Coronary artery (tissue), 2 donors: Measurements from ENCODE around the gene SYNDIG1.
A peak's percentile ranks its signal among the peaks of the same experiment; 100 is the strongest.

Experiments
- DNase-seq: peaks from one replicate; pipeline ENCODE4 v3.0.0-alpha.2; 2017; ENCODE audit warnings: low spot score
- H3K27ac ChIP-seq, 2 donors: fragments of 200-600 bp; sonication (generic); one replicate each; pipeline ENCODE4 v1.5.1; 2016 to 2019
- H3K4me3 ChIP-seq: fragments of 200-600 bp; sonication (generic); 2 replicates; pipeline ENCODE4 v1.5.1; 2016; ENCODE audit warnings: mild to moderate bottlenecking, moderate library complexity
- CTCF ChIP-seq: fragments of 200-600 bp; sonication (generic); IDR thresholded peaks from one replicate; pipeline ENCODE4 v1.5.1; 2019; ENCODE audit warnings: antibody characterized with exemption

The SYNDIG1 gene

DNA sequence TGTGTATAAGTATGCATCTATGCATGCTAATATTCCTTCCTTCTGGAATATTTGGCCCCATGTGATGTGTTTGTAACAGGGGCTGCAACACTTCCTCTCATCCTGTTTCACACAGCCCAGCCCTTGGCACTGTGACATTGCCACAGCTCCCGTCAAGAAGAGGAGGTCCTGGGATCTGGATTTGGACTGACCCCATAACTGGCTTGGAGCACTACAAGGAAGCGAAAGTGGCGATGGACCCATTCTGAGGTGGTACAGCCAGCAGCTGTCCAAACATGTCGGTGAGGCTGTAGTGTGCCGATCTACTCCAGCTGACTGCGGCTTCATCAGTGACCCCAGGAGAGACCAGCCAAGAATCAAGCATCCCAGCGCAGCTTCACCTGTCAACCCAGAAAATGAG, 18.2 kb downstream of the SYNDIG1 start:
- no peak for TF ChIP-seq CTCF
- no peak overlapping the region for H3K4me3 ChIP-seq
- DNase-seq: peak; percentile 22
- H3K27ac ChIP-seq: no peak overlapping the region

- no peak overlapping the region for H3K27ac ChIP-seq
- no peak overlapping the region for H3K4me3 ChIP-seq
- DNase-seq: peak; percentile 50
- no peak for TF ChIP-seq CTCF
Measured at GRCh38 chr20:24488064-24488799, 18.8 kb downstream of the SYNDIG1 start.

GRCh38 chr20:24488800-24489175, 19.4 kb downstream of the SYNDIG1 start:
- H3K4me3 ChIP-seq: no peak overlapping the region
- no peak overlapping the region for H3K27ac ChIP-seq
- TF ChIP-seq CTCF: no peak
- DNase-seq: peak; percentile 29

- Histone ChIP-seq H3K27ac (no peak overlapping the region), H3K4me3 (no peak overlapping the region)
- TF ChIP-seq CTCF: no peak
- peak; percentile 33 for DNase-seq
Measured at GRCh38 chr20:24489193-24489592, 19.8 kb downstream of the SYNDIG1 start.

- TF ChIP-seq CTCF: no peak
- no peak overlapping the region for H3K4me3 ChIP-seq
- no peak overlapping the region for H3K27ac ChIP-seq
- DNase-seq: peak; percentile 61
Measured at GRCh38 chr20:24489631-24490260, 20.3 kb downstream of the SYNDIG1 start.

- H3K4me3 ChIP-seq: no peak overlapping the region
- no peak for TF ChIP-seq CTCF
- DNase-seq: no peak
- H3K27ac ChIP-seq: no peak overlapping the region
Measured at GRCh38 chr20:24490598-24490997, 21.2 kb downstream of the SYNDIG1 start.
